Ascending aorta (tissue), 2 donors: ENCODE measurements around the gene GLCE. TPM values are rescaled to one million over a fixed set of nuclear protein-coding genes. Genes with fewer than 3 reads are reported as not detected.

ENCODE experiments used
- DNase-seq, 2 donors: peaks; one replicate each; pipeline ENCODE4 v3.0.0-alpha.2; 2019; ENCODE audit warnings: low spot score in 2 of 2
- H3K27ac ChIP-seq, 2 donors: fragments of 200-600 bp; sonication (generic); one replicate each; pipeline ENCODE4 v1.5.1; 2016 to 2017; ENCODE audit warnings: mild to moderate bottlenecking in 1 of 2
- H3K27me3 ChIP-seq: fragments of 200-600 bp; sonication (generic); one replicate; pipeline ENCODE4 v1.5.1; 2017
- H3K36me3 ChIP-seq, 2 donors: fragments of 200-600 bp; sonication (generic); one replicate each; pipeline ENCODE4 v1.5.1; 2016
- H3K4me1 ChIP-seq, 2 donors: fragments of 200-600 bp; sonication (generic); one replicate each; pipeline ENCODE4 v1.5.1; 2016 to 2017; ENCODE audit warnings: mild to moderate bottlenecking in 1 of 2
- H3K4me3 ChIP-seq, 2 donors: fragments of 200-600 bp; sonication (generic); one replicate each; pipeline ENCODE4 v1.5.1; 2016 to 2017; ENCODE audit warnings: mild to moderate bottlenecking in 1 of 2
- H3K9me3 ChIP-seq, 2 donors: fragments of 200-600 bp; sonication (generic); one replicate each; pipeline ENCODE4 v1.5.1; 2016
- intact Hi-C: fragments of 100-400 bp; cut with DNase I; formaldehyde crosslinking; loops from one replicate; pipeline ENCODE4 v1.15.1; 2023
- total RNA-seq: library from RNA; depleted of rRNA; stranded (reverse); fragments of >200 nt; gene quantifications from one replicate; pipeline ENCODE4 v1.1.0, GENCODE V29; 2016
- TF ChIP-seq, protein P1 (sequence below), 3 experiments: fragments of 200-600 bp in 2 of 3; fragments of 450-650 bp in 1 of 3; sonication (generic) in 2 of 3; IDR thresholded peaks; one replicate each; pipeline ENCODE4 v1.5.1; 2016 to 2019; ENCODE audit warnings: antibody characterized with exemption in 3 of 3, mild to moderate bottlenecking in 1 of 3, moderate library complexity in 1 of 3

GLCE gene
- total RNA-seq, 1 donor from 2014 or later = 13.9 TPM

DNA sequence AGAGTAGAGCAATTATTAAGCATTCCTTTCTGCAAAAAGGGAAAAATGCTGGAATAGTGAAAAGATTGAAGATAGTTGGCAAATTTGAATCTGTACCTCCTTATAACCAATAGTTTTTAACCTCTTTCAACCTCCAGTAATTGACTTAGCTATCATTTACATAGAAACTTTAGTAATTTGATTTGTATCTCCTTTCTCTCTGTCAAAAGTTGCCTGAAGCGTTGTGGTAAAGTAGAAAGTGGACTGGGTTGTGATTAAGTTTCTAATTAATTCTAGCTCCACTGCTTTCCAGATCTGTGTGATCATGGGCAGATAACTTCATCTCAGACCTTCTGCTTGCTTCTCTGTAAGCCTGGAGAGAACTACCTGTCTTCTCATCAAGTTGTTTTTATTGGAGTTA lies 24.8 kb downstream of the GLCE start:
- TF ChIP-seq, protein P1, sequence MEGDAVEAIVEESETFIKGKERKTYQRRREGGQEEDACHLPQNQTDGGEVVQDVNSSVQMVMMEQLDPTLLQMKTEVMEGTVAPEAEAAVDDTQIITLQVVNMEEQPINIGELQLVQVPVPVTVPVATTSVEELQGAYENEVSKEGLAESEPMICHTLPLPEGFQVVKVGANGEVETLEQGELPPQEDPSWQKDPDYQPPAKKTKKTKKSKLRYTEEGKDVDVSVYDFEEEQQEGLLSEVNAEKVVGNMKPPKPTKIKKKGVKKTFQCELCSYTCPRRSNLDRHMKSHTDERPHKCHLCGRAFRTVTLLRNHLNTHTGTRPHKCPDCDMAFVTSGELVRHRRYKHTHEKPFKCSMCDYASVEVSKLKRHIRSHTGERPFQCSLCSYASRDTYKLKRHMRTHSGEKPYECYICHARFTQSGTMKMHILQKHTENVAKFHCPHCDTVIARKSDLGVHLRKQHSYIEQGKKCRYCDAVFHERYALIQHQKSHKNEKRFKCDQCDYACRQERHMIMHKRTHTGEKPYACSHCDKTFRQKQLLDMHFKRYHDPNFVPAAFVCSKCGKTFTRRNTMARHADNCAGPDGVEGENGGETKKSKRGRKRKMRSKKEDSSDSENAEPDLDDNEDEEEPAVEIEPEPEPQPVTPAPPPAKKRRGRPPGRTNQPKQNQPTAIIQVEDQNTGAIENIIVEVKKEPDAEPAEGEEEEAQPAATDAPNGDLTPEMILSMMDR (IDR thresholded peaks at IDR 0.05) = no peak
- no peak for DNase-seq
- no peak overlapping the region for H3K4me3 ChIP-seq
- peaks cover 0 to 5% of the 10 kb centered on the region in 2 donors for H3K9me3 ChIP-seq
- no peak overlapping the region for H3K27ac ChIP-seq
- no peaks in the 10 kb centered on the region for H3K27me3 ChIP-seq
- no peaks in the 10 kb centered on the region for H3K4me1 ChIP-seq
- intact Hi-C loops = no loop called here
- no peaks in the 10 kb centered on the region for H3K36me3 ChIP-seq

DNA sequence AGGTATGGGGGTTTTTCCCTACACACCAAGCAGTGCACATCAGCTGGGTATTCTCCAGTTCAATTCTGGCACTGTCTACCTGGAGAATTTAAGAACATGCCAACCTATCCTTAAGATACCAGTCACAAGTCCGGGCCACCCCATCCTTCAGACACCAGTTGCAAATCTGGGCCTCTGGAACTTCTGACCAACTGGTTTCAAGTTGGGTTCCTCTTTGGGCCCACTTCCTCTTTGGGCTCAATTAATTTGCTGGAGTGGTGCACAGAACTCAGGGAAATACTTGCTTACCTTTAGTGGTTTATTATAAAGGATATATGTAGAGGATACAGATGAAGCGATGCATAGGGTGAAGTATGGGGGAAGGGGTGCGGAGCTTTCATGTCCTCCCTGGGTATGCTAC lies 25.3 kb downstream of the GLCE start:
- Histone ChIP-seq H3K36me3 (no peaks in the 10 kb centered on the region), H3K27me3 (no peaks in the 10 kb centered on the region), H3K27ac (no peak overlapping the region), H3K4me3 (no peak overlapping the region), H3K4me1 (no peaks in the 10 kb centered on the region), H3K9me3 (peaks cover 0 to 10% of the 10 kb centered on the region in 2 donors)
- TF ChIP-seq, protein P1 (IDR thresholded peaks at IDR 0.05) = no peak
- intact Hi-C loops = no loop called here
- DNase-seq = no peak

GRCh38 chr15:69189157-69189556 lies 28.7 kb downstream of the GLCE start:
- H3K36me3 ChIP-seq = no peaks in the 10 kb centered on the region
- H3K27me3 ChIP-seq = no peaks in the 10 kb centered on the region
- intact Hi-C loops = no loop called here
- H3K9me3 ChIP-seq = peaks cover 0 to 12% of the 10 kb centered on the region in 2 donors
- no peak overlapping the region for H3K4me3 ChIP-seq
- peaks cover 0 to 10% of the 10 kb centered on the region in 2 donors for H3K4me1 ChIP-seq
- H3K27ac ChIP-seq = no peak overlapping the region
- TF ChIP-seq, protein P1 (IDR thresholded peaks at IDR 0.05) = no peak
- DNase-seq = no peak

DNA sequence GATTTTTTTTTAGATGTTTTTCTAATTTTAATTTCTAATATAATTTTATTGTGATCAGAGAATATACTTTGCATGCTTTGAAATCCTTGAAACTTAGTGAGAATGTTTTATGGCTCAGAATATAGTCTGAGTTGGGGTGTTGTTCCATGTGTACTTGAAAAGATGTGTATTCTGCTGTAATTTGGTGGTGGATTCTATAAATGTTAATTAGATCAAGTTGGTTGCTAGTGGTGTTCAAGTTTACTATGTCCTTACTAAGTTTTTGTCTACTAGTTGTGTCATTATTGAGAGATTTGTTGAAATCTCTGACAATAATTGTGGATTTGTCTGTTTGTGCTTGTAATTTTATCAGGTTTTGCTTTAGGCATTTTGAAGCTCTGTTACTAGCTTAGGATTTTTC lies 29.7 kb downstream of the GLCE start:
- H3K4me1 ChIP-seq = peaks cover 0 to 20% of the 10 kb centered on the region in 2 donors
- H3K36me3 ChIP-seq = no peaks in the 10 kb centered on the region
- TF ChIP-seq, protein P1 (IDR thresholded peaks at IDR 0.05) = no peak
- H3K9me3 ChIP-seq = peaks cover 0 to 12% of the 10 kb centered on the region in 2 donors
- no peak overlapping the region for H3K27ac ChIP-seq
- DNase-seq = no peak
- H3K27me3 ChIP-seq = no peaks in the 10 kb centered on the region
- intact Hi-C loops = no loop called here
- H3K4me3 ChIP-seq = no peak overlapping the region

DNA sequence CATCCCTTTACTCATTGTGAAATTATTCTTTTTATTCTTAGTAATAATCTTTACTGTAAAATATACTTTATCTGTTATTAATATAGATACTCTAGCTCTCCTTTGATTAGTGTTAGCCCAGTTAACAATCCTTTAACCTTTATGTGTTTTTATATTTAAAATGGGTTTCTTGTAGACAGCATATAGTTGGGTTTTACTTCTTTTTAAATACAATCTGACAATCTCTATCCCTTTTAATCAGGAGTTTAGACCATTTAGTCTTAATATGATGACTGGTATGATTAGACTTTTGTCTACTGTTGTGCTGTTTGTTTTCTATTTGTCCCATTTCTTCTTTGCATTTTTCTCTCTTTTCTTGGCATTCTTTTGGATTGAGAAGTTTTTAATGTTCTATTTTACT lies 30.1 kb downstream of the GLCE start:
- no peaks in the 10 kb centered on the region for H3K27me3 ChIP-seq
- TF ChIP-seq, protein P1 (IDR thresholded peaks at IDR 0.05) = no peak
- no peak overlapping the region for H3K4me3 ChIP-seq
- intact Hi-C loops = no loop called here
- no peak overlapping the region for H3K27ac ChIP-seq
- no peak for DNase-seq
- H3K36me3 ChIP-seq = no peaks in the 10 kb centered on the region
- peaks cover 0 to 12% of the 10 kb centered on the region in 2 donors for H3K9me3 ChIP-seq
- peaks cover 0 to 24% of the 10 kb centered on the region in 2 donors for H3K4me1 ChIP-seq
